ENCODE measurements around the gene TSKU.

The TSKU gene

DNA sequence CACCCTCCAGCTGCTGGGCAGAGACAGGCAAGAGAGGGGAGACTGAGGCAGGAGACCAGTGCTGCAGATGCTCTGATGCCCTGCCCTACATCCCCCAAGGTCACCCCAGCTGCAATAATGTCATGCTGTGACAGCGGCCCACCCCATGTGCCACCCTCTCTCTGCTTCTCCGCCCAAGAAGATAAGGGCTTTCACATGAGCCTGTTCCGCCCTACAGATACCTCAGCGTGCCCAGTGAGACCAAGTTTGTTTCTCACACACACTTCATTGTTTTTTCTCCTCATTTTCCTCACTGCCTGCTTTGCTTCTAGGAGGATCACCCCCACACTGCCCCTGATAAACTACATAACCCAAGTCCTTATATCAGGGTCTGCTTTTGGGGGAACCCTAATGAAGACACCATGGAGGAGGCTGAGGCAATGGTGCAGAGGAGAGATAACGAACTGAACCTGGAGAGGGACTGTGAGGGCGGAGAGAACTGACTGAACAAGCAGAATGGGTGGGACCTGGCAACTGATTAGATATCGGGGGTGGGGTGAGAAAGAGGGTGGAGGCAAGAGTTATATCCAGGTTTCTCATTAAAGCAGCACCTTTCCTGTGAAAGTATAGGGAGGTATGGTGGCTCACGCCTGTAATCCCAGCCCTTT, 37.5 kb upstream of the TSKU start:
- DNase-seq: peak; percentile 94 to 99
- TF ChIP-seq GATA1 (IDR thresholded peaks at IDR 0.05; ENCODE audit: low read depth, low read length) (peak; percentile 89), POLR2A (IDR thresholded peaks at IDR 0.05; ENCODE audit: low read length) (peak; percentile 86)

DNA sequence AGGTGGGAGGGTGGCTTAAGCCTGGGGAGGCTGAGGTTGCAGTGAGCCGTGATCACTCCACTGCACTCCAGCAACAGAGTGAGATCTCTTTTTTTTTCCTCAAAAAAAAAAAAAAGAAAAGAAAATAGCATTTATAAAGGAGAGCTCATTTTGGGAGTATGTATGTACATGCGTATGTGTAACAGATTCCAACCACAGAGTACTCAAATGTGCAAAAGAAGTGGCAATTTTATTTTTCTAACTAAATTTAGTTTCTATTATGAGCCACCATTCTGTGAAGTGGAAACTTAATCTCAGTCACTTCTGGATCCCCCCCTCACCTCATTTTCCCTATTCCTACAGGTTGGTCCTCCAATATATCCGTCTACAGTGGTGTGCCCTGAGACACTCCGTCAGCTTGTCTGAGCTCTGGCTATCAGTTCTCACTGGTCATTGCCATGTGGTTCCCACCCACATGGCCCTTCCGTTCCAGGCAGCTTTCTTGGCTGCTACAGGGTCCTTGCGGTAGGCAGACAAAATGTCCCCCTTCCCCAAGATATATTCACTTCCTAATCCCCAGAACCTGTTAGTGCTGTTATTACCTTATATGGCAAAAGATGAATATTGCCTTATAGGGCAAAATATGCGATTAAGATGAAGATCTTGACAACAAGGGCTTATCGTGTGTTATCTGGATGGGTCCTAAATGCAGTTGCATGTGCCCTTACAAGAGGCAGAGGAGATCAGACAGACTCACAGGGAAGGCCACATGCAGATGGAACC, 35.8 kb upstream of the TSKU start:
- peak; percentile 53 to 68 for DNase-seq
- TF ChIP-seq GATA1 (IDR thresholded peaks at IDR 0.05; ENCODE audit: low read depth, low read length): no peak

DNA sequence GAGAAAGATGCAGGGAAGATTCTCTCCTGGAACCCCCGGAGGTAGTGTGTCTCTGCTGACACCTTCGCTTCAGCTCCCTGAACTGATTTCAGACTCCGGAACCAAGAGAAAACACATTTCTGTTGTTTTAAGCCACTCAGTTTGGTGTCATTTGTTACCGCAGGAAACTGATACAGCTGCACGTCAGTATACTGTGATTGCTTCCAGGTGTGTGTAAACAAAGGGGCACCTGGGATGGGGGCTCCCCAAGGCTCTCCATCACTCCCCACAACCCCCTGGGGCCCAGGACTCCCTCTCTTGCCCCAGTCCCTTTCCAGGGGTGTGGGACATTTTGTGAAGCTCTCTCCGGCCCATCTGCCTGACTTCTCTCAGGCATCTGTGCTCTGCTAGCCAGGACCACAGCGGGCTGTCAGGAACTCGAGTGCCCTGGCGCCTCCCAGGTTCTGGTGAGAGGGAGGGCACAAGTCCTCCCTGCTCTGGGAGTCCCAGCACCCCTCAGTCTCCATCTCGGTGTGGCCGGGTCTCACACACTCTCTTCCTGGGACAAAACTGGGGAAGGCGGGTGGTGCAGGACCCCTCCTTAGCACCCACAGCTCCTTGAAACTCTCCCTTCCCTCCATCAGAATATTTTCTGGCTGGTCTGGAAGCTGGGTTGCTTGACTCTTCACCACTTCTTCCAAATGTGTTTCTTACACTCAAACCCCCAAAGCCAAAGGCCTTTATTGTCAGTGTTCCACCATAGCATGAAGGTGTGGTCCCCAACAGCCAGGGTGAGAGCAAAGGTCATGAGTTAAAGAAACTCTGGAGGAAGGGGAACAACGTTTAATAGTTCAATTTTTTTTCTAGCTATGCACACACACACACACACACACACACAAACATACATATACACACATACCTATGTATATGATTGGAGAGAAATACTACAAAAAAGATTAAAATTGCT, 35.0 kb upstream of the TSKU start:
- no peak for DNase-seq
- no peak for TF ChIP-seq GATA1 (IDR thresholded peaks at IDR 0.05; ENCODE audit: low read depth, low read length)
- TF ChIP-seq POLR2A (IDR thresholded peaks at IDR 0.05; ENCODE audit: low read length): no peak

DNA sequence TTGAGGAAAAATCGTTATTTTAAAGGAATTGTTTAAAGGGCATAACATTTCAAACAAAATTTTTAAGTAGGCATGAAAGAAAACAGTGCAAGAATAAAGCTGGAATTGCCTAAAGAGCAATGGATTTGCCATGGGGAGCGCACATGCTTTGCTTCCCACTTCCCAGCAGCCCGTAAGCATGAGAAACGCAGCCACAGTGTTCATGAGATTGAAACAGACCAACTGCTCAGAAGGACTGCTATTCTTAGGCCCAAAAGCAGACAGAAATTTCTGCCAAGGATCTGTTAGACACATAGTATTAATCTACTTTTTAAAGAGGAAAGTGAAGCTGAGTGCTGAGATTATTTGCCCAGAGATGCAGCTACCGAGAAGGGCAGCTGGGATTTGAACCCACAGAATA, 34.2 kb upstream of the TSKU start:
- no peak for DNase-seq
- TF ChIP-seq POLR2A (IDR thresholded peaks at IDR 0.05; ENCODE audit: low read length): no peak
- TF ChIP-seq GATA1 (IDR thresholded peaks at IDR 0.05; ENCODE audit: low read depth, low read length): no peak

DNA sequence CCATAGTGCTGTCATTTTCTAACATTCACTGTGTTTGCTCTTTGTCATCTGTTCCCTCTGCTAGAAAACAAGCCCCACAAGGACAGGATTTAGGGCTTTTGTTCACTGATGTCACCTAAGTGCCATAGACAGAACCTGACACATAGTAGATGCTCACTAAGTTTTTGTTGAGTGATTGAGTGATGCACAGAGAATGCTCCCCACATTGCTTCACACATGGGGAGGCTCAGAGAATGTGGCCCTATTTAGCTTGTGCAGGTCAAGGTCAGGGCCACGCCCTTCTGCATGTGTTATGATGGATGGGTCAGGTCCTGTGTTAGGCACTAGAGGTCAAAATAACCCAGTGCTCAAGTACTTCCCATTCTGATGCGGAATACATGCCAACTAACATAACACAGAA, 33.1 kb upstream of the TSKU start:
- DNase-seq: no peak
- TF ChIP-seq POLR2A (IDR thresholded peaks at IDR 0.05; ENCODE audit: low read length) (no peak), GATA1 (IDR thresholded peaks at IDR 0.05; ENCODE audit: low read depth, low read length) (no peak)

DNA sequence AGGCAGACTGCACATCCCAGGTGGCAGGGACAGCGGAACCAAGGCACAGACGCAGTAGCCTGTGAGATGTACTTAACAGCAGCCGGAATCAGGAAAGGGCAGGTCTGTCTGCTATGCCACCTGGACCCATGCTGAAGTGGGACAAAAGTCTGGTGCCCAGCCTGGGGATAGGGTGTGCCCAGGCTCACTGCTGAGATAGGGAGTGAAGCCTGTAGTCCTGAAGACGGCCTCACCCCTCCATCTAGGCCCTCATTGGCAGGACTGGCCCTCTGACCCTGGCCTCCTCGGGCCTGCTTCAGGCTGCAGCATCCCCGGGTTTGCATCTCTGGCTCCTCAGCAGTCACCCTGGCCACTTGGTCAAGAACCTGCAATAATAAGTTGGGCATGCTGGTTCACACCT, 32.4 kb upstream of the TSKU start:
- no peak for DNase-seq
- TF ChIP-seq POLR2A (IDR thresholded peaks at IDR 0.05; ENCODE audit: low read length): no peak
- no peak for TF ChIP-seq GATA1 (IDR thresholded peaks at IDR 0.05; ENCODE audit: low read depth, low read length)

DNA sequence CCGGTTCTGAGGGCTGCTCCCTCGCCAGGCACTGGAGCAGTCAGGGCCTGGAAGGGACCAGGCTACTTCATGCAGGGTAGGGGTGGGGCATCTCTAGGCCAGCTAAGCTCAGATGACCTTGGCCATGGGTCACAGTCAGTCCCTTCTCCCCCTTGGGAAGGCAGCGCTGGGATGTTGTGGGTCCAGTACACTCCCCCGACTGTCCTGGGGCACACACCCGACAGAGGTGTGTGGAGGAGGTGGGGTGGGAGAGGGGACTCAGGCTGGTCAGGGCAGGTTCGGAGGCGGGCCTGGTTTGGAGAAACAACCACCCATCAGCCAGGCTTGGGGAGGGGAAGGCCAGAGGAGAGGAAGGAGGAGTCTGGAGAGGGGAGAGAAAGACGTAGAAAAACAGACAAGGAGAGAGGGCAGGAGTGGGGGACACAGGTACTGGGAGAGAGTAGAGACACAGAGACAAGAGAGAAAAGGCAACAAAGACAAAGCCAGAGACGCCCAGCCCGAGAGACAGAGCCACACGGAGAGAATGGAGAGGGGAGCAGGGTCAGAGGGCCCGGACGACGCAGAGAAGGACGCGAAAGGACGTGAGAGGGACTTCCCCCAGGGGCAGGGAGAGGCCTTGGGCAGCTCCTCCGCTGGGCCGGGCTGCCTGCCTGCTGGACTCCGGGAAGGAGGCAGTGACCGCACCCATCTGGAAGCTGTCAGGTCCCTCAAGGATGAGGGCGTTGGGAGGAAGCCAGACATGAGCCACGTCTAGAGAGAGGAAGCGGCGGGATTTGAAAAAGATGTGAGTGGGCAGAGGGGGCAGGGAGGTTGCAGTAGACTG, 30.6 kb upstream of the TSKU start:
- TF ChIP-seq GATA1 (IDR thresholded peaks at IDR 0.05; ENCODE audit: low read depth, low read length): no peak
- TF ChIP-seq POLR2A (IDR thresholded peaks at IDR 0.05; ENCODE audit: low read length): no peak
- DNase-seq: peak in 1 of 2 experiments; percentile 33

DNA sequence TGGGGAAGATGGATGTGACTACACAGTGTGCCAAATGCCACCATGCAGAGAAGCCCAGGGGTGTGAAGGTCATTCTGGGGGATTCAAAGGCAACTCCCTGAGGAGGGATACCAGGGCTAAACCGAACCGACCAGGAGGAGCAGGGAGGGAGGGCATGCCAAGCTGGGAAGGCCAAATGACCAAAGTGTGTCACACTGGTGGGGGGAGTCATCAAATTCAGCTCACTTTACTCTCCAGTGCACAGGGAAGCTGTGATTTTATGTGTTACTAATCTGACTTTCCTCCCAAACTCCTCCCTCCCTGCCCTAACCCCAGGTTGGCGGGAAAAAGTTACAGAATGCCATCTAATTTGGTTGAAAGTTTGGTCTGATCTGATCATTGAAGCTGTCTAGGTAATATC, 29.7 kb upstream of the TSKU start:
- TF ChIP-seq GATA1 (IDR thresholded peaks at IDR 0.05; ENCODE audit: low read depth, low read length) (no peak), POLR2A (IDR thresholded peaks at IDR 0.05; ENCODE audit: low read length) (no peak)
- DNase-seq: no peak

DNA sequence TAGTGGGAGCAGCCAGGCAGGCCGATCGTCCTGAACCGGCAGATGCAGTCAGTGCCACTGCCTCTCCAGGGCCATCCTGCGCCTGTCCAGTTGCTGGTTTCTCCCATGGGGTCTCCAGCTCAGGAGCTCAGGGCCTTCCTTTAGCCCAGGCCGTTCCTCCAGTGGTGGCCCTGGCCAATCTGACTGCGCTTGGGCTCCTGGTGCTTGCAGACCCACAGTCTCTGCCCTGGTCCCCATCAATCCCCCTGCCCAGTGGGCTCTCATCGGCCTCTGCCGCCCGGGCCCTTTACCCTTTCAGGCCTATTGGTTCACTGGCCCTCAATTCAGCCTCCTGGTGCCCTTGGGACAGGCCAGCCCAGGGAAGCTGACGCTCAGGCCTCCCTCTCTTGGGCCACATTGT, 29.2 kb upstream of the TSKU start:
- no peak for DNase-seq
- TF ChIP-seq POLR2A (IDR thresholded peaks at IDR 0.05; ENCODE audit: low read length) (no peak), GATA1 (IDR thresholded peaks at IDR 0.05; ENCODE audit: low read depth, low read length) (no peak)

DNA sequence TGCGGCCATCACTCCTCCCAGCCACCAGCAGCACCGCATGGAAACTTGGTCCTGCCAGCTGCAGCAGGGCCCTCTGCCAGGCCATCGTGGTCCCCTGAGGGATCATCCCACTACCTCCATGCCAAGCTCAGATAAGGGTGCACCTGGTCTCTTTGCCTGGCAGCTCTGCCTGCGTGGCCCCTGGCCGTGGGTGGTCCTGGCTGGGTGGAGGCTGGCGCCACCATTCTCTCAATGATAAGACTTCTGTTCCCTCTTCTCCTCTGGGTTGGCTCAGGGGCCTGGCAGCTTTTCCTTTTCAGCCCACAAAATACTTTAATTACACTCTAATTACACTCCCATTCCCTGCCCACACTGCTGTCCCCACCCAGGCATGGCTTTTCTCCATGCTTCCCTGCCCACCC, 26.8 kb upstream of the TSKU start:
- TF ChIP-seq POLR2A (IDR thresholded peaks at IDR 0.05; ENCODE audit: low read length) (no peak), GATA1 (IDR thresholded peaks at IDR 0.05; ENCODE audit: low read depth, low read length) (no peak)
- DNase-seq: peak in 1 of 2 experiments; percentile 16

DNA sequence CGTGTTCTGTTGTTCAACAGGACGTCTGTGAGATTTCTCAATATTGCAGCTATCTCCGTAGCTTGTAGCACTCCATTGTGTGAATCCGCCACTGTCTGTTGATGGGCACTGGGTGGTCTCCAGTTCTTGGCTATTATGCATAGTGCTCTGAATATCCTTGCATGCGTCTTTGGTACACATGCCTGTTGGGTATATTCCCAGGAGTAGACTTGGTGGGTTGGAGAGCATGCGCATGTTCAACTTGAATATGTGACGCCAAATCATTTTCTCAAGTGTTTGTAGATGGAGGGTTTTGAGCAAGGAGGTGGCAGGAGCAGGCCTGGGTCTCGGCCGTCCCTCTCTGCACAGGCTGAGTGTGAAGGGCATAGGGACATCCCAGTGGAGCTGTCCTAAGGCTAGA, 24.8 kb upstream of the TSKU start:
- TF ChIP-seq POLR2A (IDR thresholded peaks at IDR 0.05; ENCODE audit: low read length) (no peak), GATA1 (IDR thresholded peaks at IDR 0.05; ENCODE audit: low read depth, low read length) (no peak)

DNA sequence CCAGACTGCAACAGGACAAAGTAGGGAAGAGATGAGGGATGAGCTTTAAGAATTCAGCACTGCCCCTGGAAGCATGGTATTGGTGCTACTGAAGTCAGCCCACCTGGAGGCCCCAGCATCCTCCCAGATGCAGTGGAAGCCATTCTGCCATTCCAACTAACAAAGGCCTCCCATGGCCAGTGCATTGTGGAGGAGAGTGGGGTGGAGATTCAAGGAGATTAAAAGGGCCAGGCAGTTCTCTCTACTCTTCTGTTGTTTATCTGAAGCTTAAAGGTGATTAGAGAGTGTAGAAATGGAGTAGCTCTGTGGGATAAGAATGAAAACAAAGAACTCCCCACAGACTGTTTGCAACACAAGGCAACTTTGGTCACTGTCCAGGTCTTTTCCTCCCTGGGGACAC, 24.1 kb upstream of the TSKU start:
- TF ChIP-seq GATA1 (IDR thresholded peaks at IDR 0.05; ENCODE audit: low read depth, low read length) (no peak), POLR2A (IDR thresholded peaks at IDR 0.05; ENCODE audit: low read length) (no peak)

More for the DNA sequence above, 24.8 kb upstream of the TSKU start:
- no peak for DNase-seq

DNA sequence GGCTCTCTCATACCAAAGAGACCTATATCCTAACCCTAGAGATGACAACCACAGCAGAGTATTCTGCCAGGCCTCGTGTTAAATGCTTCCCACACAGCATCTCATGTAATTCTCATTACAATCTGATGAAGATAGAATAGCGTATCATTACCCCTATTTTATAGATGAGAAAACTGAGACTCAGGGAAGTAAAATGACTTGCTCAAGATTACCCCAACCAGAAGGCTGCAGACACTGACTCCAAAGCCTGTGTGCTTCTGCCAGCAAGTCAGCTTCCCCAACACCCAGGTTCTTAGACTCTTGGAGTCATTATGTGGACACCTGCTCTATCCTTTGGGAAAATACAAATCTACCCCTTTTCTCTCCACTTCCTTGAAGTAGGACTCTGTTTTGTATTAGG, 23.6 kb upstream of the TSKU start:
- no peak for DNase-seq
- TF ChIP-seq POLR2A (IDR thresholded peaks at IDR 0.05; ENCODE audit: low read length) (no peak), GATA1 (IDR thresholded peaks at IDR 0.05; ENCODE audit: low read depth, low read length) (no peak)

More for the DNA sequence above, 24.1 kb upstream of the TSKU start:
- peak in 1 of 2 experiments; percentile 15 for DNase-seq
